ENCODE results near the gene TRERF1. TPM values are rescaled to one million over a fixed set of nuclear protein-coding genes. Genes with fewer than 3 reads are reported as not detected.

Gene TRERF1
- total RNA-seq, 4 donors from 2014 or later: 6.9 to 12.1 (median 8.8) TPM

- no peak overlapping the region for H3K4me3 ChIP-seq (ENCODE audit: low read depth, poor library complexity, severe bottlenecking)
- 85% methylated on average over 12 of the region's 12 CpGs for WGBS, 2 donors
- TF ChIP-seq POLR2A (IDR thresholded peaks at IDR 0.05) (no peak), CTCF (IDR thresholded peaks at IDR 0.05) (no peak)
- DNase-seq (ENCODE audit: low spot score in 2 of 2): peak in 1 of 2 donors; percentile 53
- intact Hi-C loops (cut with DNase I; ENCODE audit: low total_unique reads): no loop called here
These were observed 98.7 kb downstream of the TRERF1 start for GRCh38 chr6:42352856-42353564.

DNA sequence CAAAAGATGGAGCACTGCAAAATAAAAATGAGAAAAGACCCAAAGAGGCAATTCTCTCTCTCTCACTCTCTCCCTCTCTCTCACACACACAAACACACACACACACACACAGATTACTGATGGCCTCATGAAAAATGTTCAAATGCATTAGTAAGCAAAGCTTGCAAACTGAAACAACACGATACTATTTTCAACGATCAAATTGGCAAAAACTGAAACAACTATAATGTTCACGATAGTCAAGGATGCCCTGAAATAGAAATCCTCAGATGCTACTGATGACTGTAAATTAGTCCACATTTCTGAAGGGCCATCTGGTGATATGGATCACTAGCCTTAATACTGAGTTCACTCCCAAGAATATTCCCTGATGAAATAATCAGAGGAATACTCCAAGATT lies 100.8 kb downstream of the TRERF1 start:
- H3K4me3 ChIP-seq (ENCODE audit: low read depth, poor library complexity, severe bottlenecking): no peak overlapping the region
- DNase-seq (ENCODE audit: low spot score in 2 of 2): no peak
- intact Hi-C loops (cut with DNase I; ENCODE audit: low total_unique reads): no loop called here
- 72 to 75% methylated on average over 3 of the region's 3 CpGs for WGBS, 2 donors
- TF ChIP-seq POLR2A (IDR thresholded peaks at IDR 0.05) (no peak), CTCF (IDR thresholded peaks at IDR 0.05) (no peak)

GRCh38 chr6:42349753-42350511 lies 101.8 kb downstream of the TRERF1 start:
- peak in 1 of 2 donors; percentile 40 for DNase-seq (ENCODE audit: low spot score in 2 of 2)
- no peak overlapping the region for H3K4me3 ChIP-seq (ENCODE audit: low read depth, poor library complexity, severe bottlenecking)
- intact Hi-C loops (cut with DNase I; ENCODE audit: low total_unique reads): no loop called here
- WGBS, 2 donors: 90% methylated on average over 10 of the region's 10 CpGs
- TF ChIP-seq CTCF (IDR thresholded peaks at IDR 0.05) (no peak), POLR2A (IDR thresholded peaks at IDR 0.05) (no peak)

- no peak overlapping the region for H3K4me3 ChIP-seq (ENCODE audit: low read depth, poor library complexity, severe bottlenecking)
- intact Hi-C loops (cut with DNase I; ENCODE audit: low total_unique reads): no loop called here
- no peak for TF ChIP-seq CTCF (IDR thresholded peaks at IDR 0.05)
- TF ChIP-seq POLR2A (IDR thresholded peaks at IDR 0.05): no peak
- DNase-seq (ENCODE audit: low spot score in 2 of 2): no peak
- WGBS, 2 donors: 87 to 97% methylated on average over 7 of the region's 7 CpGs
These were observed 104.3 kb downstream of the TRERF1 start for GRCh38 chr6:42347456-42347855.

- intact Hi-C loops (cut with DNase I; ENCODE audit: low total_unique reads): no loop called here
- WGBS, 2 donors: 87 to 88% methylated on average over 8 of the region's 8 CpGs
- TF ChIP-seq POLR2A (IDR thresholded peaks at IDR 0.05) (no peak), CTCF (IDR thresholded peaks at IDR 0.05) (no peak)
- DNase-seq (ENCODE audit: low spot score in 2 of 2): no peak
- H3K4me3 ChIP-seq (ENCODE audit: low read depth, poor library complexity, severe bottlenecking): no peak overlapping the region
These were observed 105.9 kb downstream of the TRERF1 start for GRCh38 chr6:42345696-42346416.

Data from lower leg skin (tissue), 4 donors.